HepG2 (cell line): ENCODE results near the gene UNC13D. TPM values are rescaled to one million over a fixed set of nuclear protein-coding genes. Genes with fewer than 3 reads are reported as not detected.
A peak's percentile ranks its signal among the peaks of the same experiment; 100 is the strongest.

Source experiments
- AGO2 ChIP-seq: fragments of 200-400 bp; formaldehyde crosslinking; optimal IDR thresholded peaks from 2 replicates; pipeline ENCODE3; 2017; ENCODE audit warnings: mild to moderate bottlenecking, low read depth, low read length, moderate library complexity
- CHD2 ChIP-seq: IDR thresholded peaks from 2 replicates; pipeline ENCODE4 v1.6.1; 2011; ENCODE audit warnings: low read depth, low read length, improper control_type of control experiment
- FOXK2 ChIP-seq: fragments of 450-650 bp; IDR thresholded peaks from 2 replicates; pipeline ENCODE4 v1.6.1; 2016
- GRHL1 ChIP-seq: sonication (generic); formaldehyde crosslinking; conservative IDR thresholded peaks from 2 replicates; pipeline ENCODE4 v1.8.0; 2022; ENCODE audit warnings: missing genetic modification reagents
- HES4 ChIP-seq: sonication (generic); formaldehyde crosslinking; IDR thresholded peaks from 2 replicates; pipeline ENCODE4 v1.9.0; 2021; ENCODE audit warnings: mild to moderate bottlenecking, missing genetic modification reagents, borderline replicate concordance
- RNF219 ChIP-seq: sonication (generic); formaldehyde crosslinking; IDR thresholded peaks from 2 replicates; pipeline ENCODE4 v1.5.0; 2020; ENCODE audit warnings: mild to moderate bottlenecking, missing genetic modification reagents
- SMC3 ChIP-seq: IDR thresholded peaks from 2 replicates; pipeline ENCODE4 v1.6.1; 2011; ENCODE audit warnings: low read length, improper control_type of control experiment
- SYNCRIP ChIP-seq: fragments of 200-400 bp; formaldehyde crosslinking; IDR thresholded peaks from 2 replicates; pipeline ENCODE4 v1.6.1; 2018; ENCODE audit warnings: mild to moderate bottlenecking, low read depth, low read length; ENCODE audit not compliant: insufficient read depth
- TP53 ChIP-seq: sonication (generic); formaldehyde crosslinking; conservative IDR thresholded peaks from 2 replicates; pipeline ENCODE4 v1.4.0; 2020; ENCODE audit warnings: missing genetic modification reagents
- ZBTB39 ChIP-seq: sonication (generic); formaldehyde crosslinking; IDR thresholded peaks from 2 replicates; pipeline ENCODE4 v1.5.0; 2020; ENCODE audit warnings: missing genetic modification reagents
- ZHX1 ChIP-seq: sonication (generic); formaldehyde crosslinking; IDR thresholded peaks from 2 replicates; pipeline ENCODE4 v1.8.1; 2022; ENCODE audit warnings: low read depth, mild to moderate bottlenecking, missing genetic modification reagents
- ZNF205 ChIP-seq: IDR thresholded peaks from 2 replicates; pipeline ENCODE4 v1.6.1; 2018; ENCODE audit warnings: missing biosample characterization, missing genetic modification reagents
- ZNF543 ChIP-seq: sonication (generic); formaldehyde crosslinking; IDR thresholded peaks from 2 replicates; pipeline ENCODE4 v1.4.0; 2020; ENCODE audit warnings: mild to moderate bottlenecking, missing genetic modification reagents
- ZNF552 ChIP-seq: sonication (generic); formaldehyde crosslinking; IDR thresholded peaks from 2 replicates; pipeline ENCODE4 v1.9.0; 2022; ENCODE audit warnings: missing genetic modification reagents, mild to moderate bottlenecking, borderline replicate concordance
- polyA plus RNA-seq, 8 experiments: library from polyadenylated mRNA; depleted of rRNA in 3 of 8; stranded (reverse) in 7 of 8; unstranded in 1 of 8; fragments of >200 nt; fragmentation: Illumina TruSeq in 4 of 8; extraction: Trizol in 4 of 8; gene quantifications; 2 replicates each; pipeline versions ENCODE4 v1.2.1 to v1.2.3, GENCODE V29; 2011 to 2016; ENCODE audit warnings: low read depth in 4 of 8, missing spikeins in 1 of 8, mixed read lengths in 1 of 8; ENCODE audit not compliant: insufficient read depth in 1 of 8
- total RNA-seq, 5 experiments: library from RNA; depleted of rRNA; stranded (reverse); fragments of >200 nt; fragmentation: Illumina TruSeq; extraction: Trizol; gene quantifications; 2 replicates each; pipeline ENCODE4 v1.2.3, GENCODE V29; 2016; ENCODE audit warnings: low read depth in 1 of 5

The UNC13D gene
- total and polyA plus RNA-seq, 2 of the 13 experiments (the other 11 are each of a cell fraction or from before 2014, with no cell fraction given) = 29.7 to 42.7 TPM

- TF ChIP-seq RNF219 (CRISPR knock-in tag) (peak; percentile 95), SMC3 (no peak), ZBTB39 (CRISPR knock-in tag) (0 out of 2 replicates have a peak, but pooled peaks have one; percentile 58), HES4 (peak; percentile 81), SYNCRIP (no peak), ZNF543 (peak; percentile 97), CHD2 (0 out of 2 replicates have a peak, but pooled peaks have one; percentile 17), ZNF205 (CRISPR knock-in tag) (peak; percentile 89), ZNF552 (CRISPR knock-in tag) (no peak; the same call in 1 of the 2 replicates), TP53 (CRISPR knock-in tag) (no peak), FOXK2 (no peak), ZHX1 (CRISPR knock-in tag) (peak; percentile 85), GRHL1 (CRISPR knock-in tag) (no peak), AGO2 (peak; percentile 65)
These were observed 2.7 kb upstream of the UNC13D start (continued) for GRCh38 chr17:75846692-75847613.
